HEK293 (cell line): Measurements from ENCODE around the gene TRAK1.

Source experiments
- ZNF274 ChIP-seq, 2 experiments: fragments of 200-500 bp in 1 of 2; fragments of 450-650 bp in 1 of 2; sonication (Bioruptor generic) in 1 of 2; formaldehyde crosslinking in 1 of 2; IDR thresholded peaks; 2 replicates each; pipeline versions ENCODE4 v1.5.1 to v1.6.1; 2014 to 2016; ENCODE audit warnings: borderline replicate concordance in 1 of 2, inconsistent platforms in 1 of 2, low read length in 1 of 2, missing biosample characterization in 1 of 2, missing genetic modification characterization in 1 of 2
- ZNF350 ChIP-seq: fragments of 450-650 bp; formaldehyde crosslinking; IDR thresholded peaks from 2 replicates; pipeline ENCODE4 v1.5.0; 2017; ENCODE audit warnings: missing biosample characterization, mild to moderate bottlenecking, missing genetic modification characterization
- ZXDB ChIP-seq: fragments of 450-650 bp; formaldehyde crosslinking; IDR thresholded peaks from 2 replicates; pipeline ENCODE4 v1.5.1; 2016; ENCODE audit warnings: missing biosample characterization, missing genetic modification characterization
- TF ChIP-seq, protein P1 (sequence below): IDR thresholded peaks from 2 replicates; pipeline ENCODE4 v1.6.1; 2011; ENCODE audit warnings: mild to moderate bottlenecking, low read depth, low read length, borderline replicate concordance

- TF ChIP-seq ZXDB (tag by site-specific recombination) (no peak), ZNF274 (IDR thresholded peaks at IDR 0.05; ENCODE audit: low read length) (no peak), ZNF274 (tag by site-specific recombination; IDR thresholded peaks at IDR 0.05; ENCODE audit: borderline replicate concordance) (no peak), ZNF350 (tag by site-specific recombination) (no peak)
- TF ChIP-seq, protein P1, sequence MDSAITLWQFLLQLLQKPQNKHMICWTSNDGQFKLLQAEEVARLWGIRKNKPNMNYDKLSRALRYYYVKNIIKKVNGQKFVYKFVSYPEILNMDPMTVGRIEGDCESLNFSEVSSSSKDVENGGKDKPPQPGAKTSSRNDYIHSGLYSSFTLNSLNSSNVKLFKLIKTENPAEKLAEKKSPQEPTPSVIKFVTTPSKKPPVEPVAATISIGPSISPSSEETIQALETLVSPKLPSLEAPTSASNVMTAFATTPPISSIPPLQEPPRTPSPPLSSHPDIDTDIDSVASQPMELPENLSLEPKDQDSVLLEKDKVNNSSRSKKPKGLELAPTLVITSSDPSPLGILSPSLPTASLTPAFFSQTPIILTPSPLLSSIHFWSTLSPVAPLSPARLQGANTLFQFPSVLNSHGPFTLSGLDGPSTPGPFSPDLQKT: no peak
Measured at GRCh38 chr3:42204867-42205599, 113.9 kb downstream of the TRAK1 start.
